Measurements from ENCODE around the gene RASA4B. TPM values are rescaled to one million over a fixed set of nuclear protein-coding genes. Genes with fewer than 3 reads are reported as not detected.
A peak's percentile ranks its signal among the peaks of the same experiment; 100 is the strongest.

Gene RASA4B
- total and polyA plus RNA-seq, 9 of the 15 experiments (the other 6 are each of a cell fraction or from before 2014, with no cell fraction given), result 0.01 to 2.9 (median 1.5) TPM; not detected in 1

DNA sequence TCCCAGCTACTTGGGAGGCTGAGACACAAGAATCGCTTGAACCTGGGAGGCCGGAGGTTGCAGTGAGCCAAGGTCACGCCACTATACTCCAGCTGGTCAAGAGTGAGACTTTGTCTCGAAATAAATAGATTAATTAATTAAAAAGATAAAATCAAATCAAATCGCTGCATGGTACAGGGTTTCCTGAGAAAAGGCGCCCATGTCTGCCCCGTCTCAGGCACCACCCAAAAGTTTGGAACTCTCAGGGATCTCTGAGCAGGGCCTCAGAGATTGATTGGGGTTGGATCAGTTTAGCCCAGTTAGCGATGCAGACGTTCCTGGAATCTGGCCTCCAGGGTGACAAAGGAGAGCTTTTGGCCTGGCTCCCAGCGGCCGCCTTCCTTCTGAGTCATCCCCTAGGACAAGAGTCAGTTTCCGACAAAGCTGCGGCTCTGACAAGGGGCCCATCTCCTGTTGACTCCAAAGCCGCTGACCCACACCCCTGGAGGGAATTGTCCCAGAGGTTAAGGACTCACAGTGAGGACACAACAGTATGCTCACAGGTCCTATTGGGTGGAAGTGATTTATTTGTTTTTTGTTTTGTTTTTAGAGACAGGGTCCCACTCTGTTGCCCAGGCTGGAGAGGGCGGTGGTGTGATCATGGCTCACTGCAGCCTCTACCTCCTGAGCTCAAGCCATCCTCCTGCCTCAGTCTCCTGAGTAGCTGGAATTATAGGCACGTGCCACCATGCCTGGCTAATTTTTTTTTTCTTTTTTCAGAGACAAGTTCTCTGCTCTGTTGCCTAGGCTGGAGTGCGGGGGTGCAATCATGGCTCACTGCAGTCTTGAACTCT lies 77.4 kb downstream of the RASA4B start (continued):
- TF ChIP-seq, protein P1, sequence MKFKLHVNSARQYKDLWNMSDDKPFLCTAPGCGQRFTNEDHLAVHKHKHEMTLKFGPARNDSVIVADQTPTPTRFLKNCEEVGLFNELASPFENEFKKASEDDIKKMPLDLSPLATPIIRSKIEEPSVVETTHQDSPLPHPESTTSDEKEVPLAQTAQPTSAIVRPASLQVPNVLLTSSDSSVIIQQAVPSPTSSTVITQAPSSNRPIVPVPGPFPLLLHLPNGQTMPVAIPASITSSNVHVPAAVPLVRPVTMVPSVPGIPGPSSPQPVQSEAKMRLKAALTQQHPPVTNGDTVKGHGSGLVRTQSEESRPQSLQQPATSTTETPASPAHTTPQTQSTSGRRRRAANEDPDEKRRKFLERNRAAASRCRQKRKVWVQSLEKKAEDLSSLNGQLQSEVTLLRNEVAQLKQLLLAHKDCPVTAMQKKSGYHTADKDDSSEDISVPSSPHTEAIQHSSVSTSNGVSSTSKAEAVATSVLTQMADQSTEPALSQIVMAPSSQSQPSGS (CRISPR knock-in tag; IDR thresholded peaks at IDR 0.05), result no peak
- TF ChIP-seq NR2F6 (CRISPR knock-in tag; IDR thresholded peaks at IDR 0.05) (no peak), KDM5B (IDR thresholded peaks at IDR 0.05; ENCODE audit: insufficient replicate concordance, low read depth, low read length) (no peak), RBM17 (IDR thresholded peaks at IDR 0.05; ENCODE audit: borderline replicate concordance, low read depth, low read length) (no peak), ZNF668 (CRISPR knock-in tag; IDR thresholded peaks at IDR 0.05) (no peak), NFXL1 (CRISPR knock-in tag; IDR thresholded peaks at IDR 0.05) (no peak), ZNF133 (CRISPR knock-in tag; IDR thresholded peaks at IDR 0.05) (no peak), EP400 (IDR thresholded peaks at IDR 0.05) (no peak), ZNF24 (IDR thresholded peaks at IDR 0.05) (peak; percentile 57; the same call in 1 of the 2 replicates), SP2 (IDR thresholded peaks at IDR 0.05; ENCODE audit: extremely low read depth, low read depth, low read length, poor library complexity, severe bottlenecking) (no peak), MAZ (CRISPR knock-in tag; conservative IDR thresholded peaks at IDR 0.05 in 1 of 2, IDR thresholded peaks at IDR 0.05 in 1 of 2) (no peak), ZNF384 (IDR thresholded peaks at IDR 0.05; ENCODE audit: low read depth, low read length) (no peak), ZNF436 (CRISPR knock-in tag; IDR thresholded peaks at IDR 0.05) (no peak), YY1 (IDR thresholded peaks at IDR 0.05; ENCODE audit: borderline replicate concordance in 1 of 3, control insufficient read depth in 1 of 3, extremely low read depth in 1 of 3, insufficient read depth in 3 of 3, insufficient read length in 1 of 3, insufficient replicate concordance in 2 of 3, low read depth in 1 of 3, low read length in 2 of 3) (no peak), ZNF239 (CRISPR knock-in tag; IDR thresholded peaks at IDR 0.05) (no peak), ETS2 (tag; IDR thresholded peaks at IDR 0.05; ENCODE audit: borderline replicate concordance, poor library complexity, severe bottlenecking) (no peak)
- TF ChIP-seq, protein P2, sequence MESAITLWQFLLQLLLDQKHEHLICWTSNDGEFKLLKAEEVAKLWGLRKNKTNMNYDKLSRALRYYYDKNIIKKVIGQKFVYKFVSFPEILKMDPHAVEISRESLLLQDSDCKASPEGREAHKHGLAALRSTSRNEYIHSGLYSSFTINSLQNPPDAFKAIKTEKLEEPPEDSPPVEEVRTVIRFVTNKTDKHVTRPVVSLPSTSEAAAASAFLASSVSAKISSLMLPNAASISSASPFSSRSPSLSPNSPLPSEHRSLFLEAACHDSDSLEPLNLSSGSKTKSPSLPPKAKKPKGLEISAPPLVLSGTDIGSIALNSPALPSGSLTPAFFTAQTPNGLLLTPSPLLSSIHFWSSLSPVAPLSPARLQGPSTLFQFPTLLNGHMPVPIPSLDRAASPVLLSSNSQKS (CRISPR knock-in tag; IDR thresholded peaks at IDR 0.05), result no peak
- TF ChIP-seq, protein P3, sequence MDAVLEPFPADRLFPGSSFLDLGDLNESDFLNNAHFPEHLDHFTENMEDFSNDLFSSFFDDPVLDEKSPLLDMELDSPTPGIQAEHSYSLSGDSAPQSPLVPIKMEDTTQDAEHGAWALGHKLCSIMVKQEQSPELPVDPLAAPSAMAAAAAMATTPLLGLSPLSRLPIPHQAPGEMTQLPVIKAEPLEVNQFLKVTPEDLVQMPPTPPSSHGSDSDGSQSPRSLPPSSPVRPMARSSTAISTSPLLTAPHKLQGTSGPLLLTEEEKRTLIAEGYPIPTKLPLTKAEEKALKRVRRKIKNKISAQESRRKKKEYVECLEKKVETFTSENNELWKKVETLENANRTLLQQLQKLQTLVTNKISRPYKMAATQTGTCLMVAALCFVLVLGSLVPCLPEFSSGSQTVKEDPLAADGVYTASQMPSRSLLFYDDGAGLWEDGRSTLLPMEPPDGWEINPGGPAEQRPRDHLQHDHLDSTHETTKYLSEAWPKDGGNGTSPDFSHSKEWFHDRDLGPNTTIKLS (IDR thresholded peaks at IDR 0.05; ENCODE audit: borderline replicate concordance, low read depth), result no peak
- TF ChIP-seq, protein P4, sequence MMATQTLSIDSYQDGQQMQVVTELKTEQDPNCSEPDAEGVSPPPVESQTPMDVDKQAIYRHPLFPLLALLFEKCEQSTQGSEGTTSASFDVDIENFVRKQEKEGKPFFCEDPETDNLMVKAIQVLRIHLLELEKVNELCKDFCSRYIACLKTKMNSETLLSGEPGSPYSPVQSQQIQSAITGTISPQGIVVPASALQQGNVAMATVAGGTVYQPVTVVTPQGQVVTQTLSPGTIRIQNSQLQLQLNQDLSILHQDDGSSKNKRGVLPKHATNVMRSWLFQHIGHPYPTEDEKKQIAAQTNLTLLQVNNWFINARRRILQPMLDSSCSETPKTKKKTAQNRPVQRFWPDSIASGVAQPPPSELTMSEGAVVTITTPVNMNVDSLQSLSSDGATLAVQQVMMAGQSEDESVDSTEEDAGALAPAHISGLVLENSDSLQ (IDR thresholded peaks at IDR 0.05), result peak; percentile 58
- TF ChIP-seq, protein P5, sequence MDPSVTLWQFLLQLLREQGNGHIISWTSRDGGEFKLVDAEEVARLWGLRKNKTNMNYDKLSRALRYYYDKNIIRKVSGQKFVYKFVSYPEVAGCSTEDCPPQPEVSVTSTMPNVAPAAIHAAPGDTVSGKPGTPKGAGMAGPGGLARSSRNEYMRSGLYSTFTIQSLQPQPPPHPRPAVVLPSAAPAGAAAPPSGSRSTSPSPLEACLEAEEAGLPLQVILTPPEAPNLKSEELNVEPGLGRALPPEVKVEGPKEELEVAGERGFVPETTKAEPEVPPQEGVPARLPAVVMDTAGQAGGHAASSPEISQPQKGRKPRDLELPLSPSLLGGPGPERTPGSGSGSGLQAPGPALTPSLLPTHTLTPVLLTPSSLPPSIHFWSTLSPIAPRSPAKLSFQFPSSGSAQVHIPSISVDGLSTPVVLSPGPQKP (CRISPR knock-in tag; IDR thresholded peaks at IDR 0.05), result no peak
